HG02678 (cell line): ENCODE data around the gene CAMTA2.

Experiments used
- ATAC-seq: cut with Tn5 transposase; IDR thresholded peaks from one replicate; pipeline ENCODE4 v1.9.1; 2021; ENCODE audit warnings: mild to moderate bottlenecking, moderate library complexity; ENCODE audit not compliant: unreplicated experiment

CAMTA2 gene

DNA sequence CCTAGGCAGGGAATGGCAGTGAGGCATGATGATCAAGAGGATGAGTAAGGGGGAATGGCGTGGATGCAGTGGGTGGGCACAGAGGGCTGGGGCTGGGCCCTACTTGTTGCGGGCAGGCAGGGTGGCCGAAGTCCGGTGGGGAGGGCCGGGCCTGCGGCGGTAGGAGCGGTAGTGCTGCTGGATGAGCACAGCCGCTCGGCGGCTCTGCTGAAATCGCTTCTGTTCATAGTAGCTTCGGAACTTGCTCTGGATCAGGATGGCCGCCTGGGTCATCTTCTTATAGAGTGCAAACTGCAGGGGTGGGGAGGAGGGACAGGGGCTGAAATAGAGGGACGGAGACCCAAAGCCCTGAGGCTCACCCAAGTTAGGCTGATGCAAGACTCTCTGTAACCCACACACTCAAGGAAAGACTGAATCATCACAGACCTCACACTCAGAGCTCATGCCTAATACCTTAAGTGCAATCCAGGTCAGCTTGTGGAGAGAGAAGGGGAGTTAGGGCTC is 18.4 kb downstream of the CAMTA2 start:
- ATAC-seq: no peak

DNA sequence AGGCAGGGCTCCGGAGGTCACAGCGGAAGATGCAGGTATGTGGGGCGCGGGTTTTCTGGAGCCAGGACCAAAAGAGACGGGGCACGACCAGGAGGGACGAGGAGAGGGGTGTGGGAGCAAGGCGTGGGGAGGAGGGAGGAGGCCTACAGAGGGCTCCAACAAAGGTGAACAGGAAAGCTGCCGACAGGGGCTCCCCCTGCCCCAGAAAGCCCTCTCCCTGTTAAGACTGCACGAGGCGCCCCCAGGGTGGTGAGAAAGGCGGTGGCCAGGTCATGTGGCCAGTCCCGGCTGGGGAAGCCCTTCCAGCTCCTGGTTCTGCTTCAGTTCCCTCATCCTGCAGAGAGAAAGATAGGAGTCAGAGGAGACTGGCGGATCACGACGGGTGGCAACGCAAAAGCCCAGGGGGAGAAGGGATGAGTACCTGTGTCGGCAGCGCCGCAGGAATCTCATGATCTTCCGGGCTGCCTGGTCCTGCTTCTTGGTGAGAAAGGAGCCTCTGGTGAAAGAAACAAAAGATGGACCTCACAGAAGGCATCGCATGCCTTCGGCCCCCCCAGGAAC is 18.9 kb downstream of the CAMTA2 start:
- no peak for ATAC-seq

DNA sequence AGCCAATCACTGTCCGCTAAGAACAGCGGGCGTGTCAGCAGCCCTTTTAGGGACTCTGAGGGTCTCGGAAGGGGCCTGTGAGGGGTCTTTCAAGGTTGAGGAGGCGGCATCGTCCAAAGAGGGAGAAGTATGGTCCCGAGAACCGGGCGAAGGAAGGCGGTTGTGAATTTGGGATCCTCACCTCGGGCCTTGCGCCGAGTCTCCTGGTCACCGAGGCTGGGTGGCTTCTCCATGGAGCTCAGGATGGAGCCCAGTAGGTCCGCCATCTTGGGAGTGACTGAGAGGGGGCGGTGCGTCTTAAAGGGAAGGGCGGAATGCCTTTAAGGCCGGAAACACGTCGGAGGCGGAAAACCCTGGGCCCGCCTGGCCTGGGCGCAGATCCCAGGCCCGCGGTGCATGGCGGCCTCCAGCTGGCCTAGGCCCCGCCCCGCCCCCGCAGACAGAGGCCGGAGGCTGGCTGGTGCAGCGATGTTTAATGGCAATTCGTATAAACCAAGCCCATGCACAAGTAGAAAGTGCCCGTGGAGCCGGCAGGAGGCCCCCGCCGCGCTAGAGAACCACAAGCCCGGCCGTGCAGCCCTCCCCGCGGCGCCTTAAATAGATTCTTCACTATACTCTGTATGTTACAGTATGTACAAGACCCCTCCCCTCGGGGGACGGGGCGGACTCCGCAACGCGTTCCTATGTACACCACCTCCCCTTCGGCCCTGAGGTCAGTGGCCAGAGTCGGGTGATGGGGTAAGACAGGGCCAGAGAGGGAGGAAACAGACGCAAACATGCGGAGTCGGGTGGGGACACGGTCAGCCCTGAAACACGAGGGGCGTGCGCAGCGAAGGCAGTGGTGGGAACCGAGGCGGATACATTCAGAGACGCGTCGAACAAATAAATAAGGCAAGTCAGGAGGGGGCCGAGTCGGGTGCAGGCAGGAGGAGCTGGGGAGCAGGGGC is 19.7 kb downstream of the CAMTA2 start, which contains the start of gene SPAG7:
Gene SPAG7, minus strand, starts transcription at position 279 of the 947 bp plus-strand sequence. Its CDS starts 13 bp downstream, at position 266.
- peak; percentile 56 for ATAC-seq

DNA sequence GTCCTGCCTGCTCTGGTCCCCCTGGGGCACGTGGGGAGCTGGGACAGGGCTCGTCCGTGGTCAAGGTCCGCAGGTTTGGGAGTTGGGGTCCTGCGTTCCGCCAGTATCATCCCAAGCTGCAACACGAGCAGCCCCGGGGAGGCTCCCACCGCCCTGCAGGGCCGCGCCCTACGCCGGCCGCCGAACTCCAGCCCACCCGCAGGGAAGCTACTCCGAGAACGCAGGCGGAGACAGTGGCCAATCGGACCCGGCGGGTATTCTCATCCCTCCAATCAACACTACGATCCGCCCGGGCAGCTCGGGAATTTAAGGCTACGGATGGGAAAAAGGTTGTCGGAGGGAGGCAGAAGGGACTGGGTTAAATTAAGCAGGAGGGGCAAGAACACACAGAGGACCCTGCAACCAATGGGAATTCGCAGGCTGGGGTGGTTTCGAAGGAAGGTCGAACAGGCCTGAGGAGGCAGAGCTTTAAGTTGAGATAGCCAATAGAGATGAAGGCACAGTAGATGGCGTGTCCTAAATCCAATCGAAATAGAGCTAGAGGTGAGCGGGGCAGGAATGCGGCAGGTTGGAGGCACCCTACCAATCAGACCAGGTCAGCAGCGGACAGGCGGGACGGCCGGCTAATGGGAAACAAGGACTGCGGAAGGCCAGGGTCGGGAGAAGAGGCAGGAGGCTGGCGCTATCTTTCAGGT is 20.5 kb downstream of the CAMTA2 start:
- peak; percentile 84 for ATAC-seq

DNA sequence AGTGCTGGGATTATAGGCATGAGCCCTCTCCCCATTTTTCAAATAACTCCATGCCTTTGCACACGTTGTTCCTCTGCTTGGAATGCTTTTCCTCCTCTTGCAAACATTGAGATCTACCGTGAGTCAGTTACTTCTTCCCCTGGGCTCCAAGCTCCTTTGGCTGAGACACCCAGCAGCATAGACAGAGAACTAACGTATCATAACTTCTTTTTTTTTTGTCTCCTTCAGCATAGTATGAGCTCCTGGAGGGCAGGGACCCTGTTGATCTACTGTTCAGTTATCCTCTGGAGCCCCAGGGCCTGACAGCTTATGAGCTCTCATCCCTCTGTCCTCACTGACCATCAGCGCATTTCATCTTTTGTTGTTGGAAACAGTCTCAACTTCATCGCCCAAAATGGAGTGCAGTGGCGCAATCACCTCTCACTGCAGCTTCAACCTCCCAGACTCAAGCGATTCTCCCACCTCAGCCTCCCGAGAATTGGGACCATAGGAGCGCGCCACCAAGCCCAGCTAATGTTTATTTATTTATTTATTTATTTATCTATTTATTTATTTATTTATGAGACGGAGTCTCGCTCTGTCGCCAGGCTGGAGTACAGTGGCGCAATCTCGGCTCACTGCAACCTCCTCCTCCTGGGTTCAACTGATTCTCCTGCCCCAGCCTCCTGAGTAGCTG is 22.0 kb downstream of the CAMTA2 start:
- ATAC-seq: no peak

DNA sequence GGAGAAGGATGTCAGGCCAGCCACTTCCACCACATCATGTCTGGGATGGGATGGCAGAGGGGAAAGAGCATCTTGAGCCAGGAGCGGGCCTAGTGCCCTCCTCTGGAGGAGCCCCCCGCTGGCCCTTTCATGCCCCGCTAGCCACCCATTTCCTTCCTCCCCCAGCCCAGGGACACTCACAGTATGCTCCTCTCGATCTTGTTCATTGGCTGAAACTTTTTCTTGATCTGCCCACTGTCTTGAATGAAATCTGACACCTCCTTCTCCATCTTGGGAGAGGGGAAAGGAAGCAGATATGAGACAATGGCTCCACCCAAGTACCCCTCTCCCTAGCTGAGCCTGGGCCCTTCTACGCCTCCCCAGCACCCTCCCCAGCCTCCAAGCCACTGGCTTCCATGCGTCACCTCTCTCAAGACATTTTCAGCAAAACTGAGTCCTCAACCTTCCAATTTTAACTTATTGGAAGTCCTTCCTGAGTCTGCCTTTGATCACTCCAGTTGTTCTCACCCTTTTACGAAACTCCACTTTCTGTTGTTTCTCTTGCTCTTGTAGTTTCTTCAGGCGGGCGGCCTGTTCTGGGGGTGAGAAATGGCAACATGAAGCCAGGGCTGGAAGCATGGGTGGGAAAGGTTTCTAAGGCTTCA is 27.1 kb downstream of the CAMTA2 start:
- no peak for ATAC-seq

DNA sequence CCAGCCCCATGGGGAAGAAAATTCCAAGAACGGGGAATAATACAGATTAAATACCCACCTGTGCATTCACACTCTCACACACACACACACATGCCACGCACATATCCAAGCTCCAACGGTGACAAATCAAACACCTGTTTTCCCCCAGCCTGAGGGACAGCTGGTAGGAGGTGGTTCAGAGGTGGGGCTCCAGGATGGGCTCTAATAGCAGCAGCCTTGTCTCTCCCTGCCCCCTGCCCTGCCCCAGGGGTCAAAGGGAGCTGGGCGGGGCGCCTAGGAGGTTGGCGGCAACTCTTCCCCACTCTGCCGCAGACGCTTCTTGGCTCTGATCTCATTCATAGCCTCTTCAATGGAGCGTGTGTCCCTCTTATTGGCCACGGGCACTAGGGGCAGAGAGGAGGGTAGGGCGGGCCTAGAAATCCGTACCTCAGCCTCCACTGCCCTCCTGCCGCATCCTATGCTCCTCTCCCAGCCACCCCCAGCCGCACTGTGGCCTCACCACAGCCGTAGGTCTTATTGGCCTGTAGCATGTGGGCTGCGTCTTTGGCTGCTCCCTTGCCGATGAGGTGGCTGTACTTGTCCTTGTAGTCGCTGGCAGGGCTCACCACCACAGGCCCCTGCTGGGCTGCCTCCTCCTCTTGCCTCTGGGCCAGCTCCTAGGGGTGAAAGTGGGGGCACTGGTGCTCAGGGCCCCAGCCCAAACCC is 28.1 kb downstream of the CAMTA2 start:
- ATAC-seq: no peak

DNA sequence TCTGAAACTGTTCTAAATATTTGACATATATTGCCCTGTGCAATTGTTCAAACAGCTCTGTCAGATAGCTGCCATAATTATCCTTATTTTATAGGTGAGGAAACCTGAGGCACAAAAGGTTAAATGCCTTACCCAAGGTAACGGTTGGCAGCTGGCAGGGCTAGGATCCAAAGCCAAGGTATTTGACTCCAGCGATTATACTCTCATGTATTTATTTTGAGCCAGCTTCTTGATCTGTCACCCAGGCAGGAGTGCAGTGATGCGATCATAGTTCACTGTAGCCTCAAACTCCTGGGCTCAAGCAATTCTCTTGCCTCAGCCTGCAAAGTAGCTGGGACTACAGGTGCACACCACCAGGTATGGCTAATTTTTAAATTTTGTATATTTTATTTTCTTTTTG is 29.4 kb downstream of the CAMTA2 start:
- ATAC-seq: no peak

DNA sequence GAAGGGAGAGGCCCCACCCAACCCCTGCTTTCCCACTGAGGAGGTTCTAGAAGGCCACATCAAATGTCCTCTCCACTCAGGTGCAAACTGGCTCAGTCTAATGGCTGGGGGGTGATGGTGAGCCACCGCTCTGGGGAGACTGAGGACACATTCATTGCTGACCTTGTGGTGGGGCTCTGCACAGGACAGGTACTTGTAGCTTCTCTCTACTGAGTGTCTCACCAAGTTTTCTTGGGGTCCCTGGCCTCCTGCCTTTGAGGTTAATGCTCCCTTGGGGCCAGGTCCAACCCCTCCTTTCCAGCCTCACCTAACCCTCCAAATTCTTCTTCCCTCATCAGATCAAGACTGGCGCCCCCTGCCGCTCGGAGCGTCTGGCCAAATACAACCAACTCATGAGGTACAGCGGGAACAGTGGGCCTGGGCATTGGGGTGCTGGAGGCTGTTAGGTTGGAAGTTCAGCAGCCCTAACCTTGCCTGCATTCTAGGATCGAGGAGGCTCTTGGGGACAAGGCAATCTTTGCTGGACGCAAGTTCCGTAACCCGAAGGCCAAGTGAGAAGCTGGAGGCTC is 30.9 kb downstream of the CAMTA2 start:
- ATAC-seq: no peak

DNA sequence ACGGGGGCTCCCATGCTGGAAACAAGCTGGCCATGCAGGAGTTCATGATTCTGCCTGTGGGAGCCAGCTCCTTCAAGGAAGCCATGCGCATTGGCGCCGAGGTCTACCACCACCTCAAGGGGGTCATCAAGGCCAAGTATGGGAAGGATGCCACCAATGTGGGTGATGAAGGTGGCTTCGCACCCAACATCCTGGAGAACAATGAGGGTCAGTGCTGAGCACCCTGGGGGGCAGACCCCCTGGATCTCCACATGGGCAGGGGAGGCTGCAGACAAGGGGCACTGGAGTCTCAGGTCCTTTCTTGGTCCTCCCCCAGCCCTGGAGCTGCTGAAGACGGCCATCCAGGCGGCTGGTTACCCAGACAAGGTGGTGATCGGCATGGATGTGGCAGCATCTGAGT is 32.4 kb downstream of the CAMTA2 start:
- no peak for ATAC-seq

DNA sequence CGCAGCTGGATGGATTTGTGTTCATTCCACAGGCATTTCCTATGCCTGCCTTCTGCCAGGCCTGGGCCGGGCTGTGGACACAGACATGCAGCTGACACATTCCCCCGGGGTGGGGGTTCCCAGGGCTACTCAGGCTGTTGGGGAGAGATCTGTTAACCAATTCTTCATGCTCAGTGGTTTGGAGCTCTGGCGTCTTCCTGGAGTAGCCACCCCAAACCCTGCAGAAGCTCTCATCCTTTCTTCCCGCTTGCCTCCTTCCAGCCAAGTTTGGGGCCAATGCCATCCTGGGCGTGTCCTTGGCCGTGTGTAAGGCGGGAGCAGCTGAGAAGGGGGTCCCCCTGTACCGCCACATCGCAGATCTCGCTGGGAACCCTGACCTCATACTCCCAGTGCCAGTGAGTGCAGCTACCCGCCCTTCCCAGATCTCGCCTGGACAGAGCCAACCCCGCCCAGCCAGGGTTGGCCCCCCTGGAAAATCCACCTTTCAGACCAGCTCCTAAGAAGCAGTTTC is 34.0 kb downstream of the CAMTA2 start:
- ATAC-seq: no peak

DNA sequence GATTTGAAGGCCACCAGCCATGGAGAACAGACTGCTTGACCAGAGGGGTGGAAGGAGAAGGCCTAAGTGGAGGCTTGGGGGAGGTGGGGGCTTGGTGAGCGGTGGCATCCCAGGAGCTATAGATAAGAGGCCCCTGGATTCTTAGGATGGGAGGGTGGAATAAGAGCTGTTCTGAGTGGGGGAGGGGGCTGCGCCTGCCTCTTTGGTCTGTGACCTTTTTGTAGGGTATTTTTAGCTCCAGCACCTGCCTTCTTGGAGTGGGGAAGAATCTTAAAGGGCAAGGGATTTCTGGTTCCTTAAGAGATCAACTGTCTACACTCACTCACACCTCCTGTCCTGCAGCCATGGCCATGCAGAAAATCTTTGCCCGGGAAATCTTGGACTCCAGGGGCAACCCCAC is 36.0 kb downstream of the CAMTA2 start:
- ATAC-seq: no peak

DNA sequence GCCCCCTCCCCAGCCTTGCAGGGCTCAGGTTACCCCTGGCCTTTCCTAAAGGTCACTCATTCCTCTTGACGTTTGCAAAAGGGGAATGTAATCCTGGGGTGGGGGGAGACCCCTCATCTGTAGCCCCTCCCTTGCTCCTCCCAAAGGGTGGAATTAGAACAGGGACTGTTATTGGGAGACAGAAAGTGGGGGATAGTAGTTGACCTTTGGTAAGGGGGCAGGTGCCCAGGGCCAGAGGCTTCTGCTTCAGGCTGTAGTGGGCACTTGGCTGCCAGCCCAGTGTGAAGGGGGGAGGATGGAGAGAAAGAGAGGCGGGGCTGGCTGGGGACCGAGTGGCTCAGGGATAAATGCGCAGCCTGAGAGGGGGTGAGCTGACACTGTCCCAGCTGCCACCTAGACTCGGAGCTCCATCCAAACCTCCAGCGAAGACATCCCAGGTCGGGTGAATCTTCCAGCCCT is 36.7 kb downstream of the CAMTA2 start, which contains the start of gene ENO3:
Gene ENO3, plus strand, starts transcription at position 374 of the 459 bp plus-strand sequence. CDS start 711 bp downstream, outside the sequence.
- ATAC-seq: no peak

DNA sequence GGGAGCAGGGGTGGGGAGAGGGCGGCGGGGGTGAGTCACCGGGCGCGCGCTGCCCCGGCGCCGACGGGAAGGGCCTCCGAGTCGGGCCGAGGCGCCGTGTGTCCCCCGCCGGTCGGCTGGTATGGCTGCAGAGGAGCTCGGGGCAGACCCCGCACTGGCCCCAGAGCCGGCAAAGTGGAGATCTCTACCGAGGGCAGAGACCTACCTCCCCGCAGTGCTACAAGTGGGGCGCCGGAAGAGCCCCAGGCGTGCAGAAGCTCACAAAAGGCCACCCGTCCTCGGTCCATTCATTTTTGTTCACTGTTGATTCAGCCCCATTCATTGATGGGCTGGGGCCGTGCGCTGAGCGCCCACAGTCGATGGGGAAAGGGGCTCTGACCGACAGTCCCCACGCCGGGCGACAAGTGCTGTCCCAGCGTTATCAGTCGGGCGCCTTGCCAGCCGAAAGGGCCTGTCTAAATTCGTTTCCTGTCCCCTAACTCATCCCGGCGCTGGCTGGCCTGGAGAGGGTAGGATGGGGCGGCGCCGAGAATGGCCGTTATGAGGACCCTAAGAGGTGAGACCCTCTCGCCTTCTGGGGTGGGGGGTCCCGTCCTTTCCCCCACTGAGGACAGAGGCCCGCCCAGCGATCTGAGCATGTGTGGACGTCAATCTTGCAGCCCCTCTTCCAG is 37.3 kb downstream of the CAMTA2 start:
- no peak for ATAC-seq

DNA sequence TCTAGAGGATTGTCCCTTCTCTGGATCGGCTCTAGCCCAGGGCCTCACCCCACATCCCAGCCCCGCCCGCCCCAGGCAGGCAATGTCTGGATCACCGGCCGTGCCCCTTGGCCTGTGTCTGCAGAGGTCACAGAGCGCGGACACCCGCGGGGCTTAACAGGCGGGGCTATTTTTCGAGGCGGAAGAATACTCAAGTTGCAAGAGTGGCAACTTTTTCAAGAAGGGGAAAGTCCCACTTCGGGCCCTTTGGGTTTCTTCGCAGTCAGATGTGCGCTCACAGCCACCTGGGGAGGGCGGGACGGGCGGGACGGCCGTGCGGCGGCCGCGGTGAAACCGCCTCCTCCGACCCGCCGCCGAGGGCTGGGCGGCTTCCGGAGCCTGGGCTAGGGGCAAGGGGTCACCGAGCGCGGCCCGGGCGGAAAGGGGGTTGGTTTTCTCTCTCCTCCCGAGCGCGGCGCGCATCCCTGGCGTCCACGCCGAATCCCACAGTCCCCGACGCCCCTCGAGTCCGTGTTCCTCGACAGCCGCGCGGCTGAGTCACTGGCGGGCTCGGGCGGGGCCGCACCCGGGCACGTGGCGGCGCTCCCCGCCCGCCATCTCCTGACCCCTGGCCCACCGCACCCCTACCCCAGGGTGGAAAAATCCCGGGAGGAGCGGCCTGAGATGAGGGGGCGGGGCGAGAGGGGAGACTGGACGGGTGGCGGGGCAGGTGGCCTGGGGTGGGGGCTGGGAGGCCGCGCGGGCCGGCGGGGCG is 38.0 kb downstream of the CAMTA2 start:
- ATAC-seq: peak; percentile 37

DNA sequence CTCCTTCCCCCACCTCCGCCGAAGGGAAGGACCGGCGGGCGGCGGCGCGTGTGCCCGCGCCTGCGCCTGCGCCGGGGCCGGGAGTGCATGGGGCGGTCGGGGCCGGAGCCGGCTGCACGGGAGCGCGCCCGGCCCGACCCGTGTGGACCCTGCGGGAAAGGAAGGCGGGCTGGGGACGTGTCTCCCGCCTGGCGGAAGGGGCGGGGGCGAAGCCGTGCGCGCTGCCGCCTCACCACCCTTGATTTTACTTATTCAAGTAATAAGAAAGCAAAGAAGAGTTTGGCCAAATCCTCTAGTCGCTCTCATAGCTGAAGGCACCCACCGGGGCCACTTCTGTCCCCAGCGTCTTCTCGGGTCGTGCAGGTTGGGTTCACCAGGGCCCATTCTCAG is 38.5 kb downstream of the CAMTA2 start:
- ATAC-seq: peak; percentile 39

DNA sequence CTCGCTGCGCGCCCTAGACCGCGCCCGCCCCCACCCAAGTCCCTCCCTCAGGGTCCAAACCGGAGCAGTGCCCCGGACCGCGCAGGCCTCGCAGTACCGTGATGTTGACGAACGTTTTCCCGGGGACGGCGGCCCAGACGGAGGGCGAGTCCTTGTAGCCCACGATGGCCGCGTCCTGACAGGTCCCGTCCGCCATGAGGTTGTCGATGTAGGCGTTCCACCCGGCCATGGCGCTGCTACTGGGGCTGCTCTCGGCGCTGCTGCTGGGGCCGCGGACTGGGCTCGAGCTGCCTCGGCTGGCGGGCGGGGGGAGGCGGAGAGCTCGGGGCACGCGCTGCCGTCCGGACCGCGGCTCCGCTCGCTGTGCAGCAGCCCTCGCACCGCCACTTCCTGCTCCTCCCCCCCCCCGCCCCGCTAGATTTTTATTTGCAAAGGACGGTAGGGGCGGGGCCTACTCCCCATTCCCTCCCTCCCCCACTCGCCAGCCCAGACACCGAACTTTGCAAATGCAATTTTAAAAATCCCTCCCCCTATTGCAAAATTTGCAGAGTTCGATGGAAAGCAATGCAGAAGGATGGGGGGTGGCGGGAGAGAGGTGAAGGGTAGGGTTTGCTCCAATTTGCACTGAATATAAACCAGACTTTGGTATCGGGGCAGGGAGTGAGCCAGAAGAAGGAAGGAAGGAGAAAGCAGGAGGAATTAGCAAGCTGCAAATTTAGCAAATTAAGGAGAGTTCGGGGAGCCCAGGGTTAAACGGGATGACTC is 39.1 kb downstream of the CAMTA2 start, which contains the start of gene PFN1:
Gene PFN1, minus strand, starts transcription at position 365 of the 765 bp plus-strand sequence. Its CDS starts 136 bp downstream, at position 229.
- peak; percentile 25 for ATAC-seq
